WTC11 (cell line): ENCODE measurements around the gene ZFPL1. TPM values are rescaled to one million over a fixed set of nuclear protein-coding genes. Genes with fewer than 3 reads are reported as not detected.
A peak's percentile ranks its signal among the peaks of the same experiment; 100 is the strongest.

Experiments used
- ATAC-seq: fragments of 200-7000 bp; cut with Tn5 transposase; 2 replicates; pipeline ENCODE4 v1.10.0; 2021; ENCODE audit warnings: mild to moderate bottlenecking, moderate library complexity
- CTCF ChIA-PET: fragments of 300-600 bp; sonication (Branson Sonifier 250); formaldehyde crosslinking; loops from one replicate; lab custom pipeline; 2021; ENCODE audit warnings: antibody characterized with exemption; lab: Charles Lee
- POLR2A ChIA-PET: fragments of 350-600 bp; sonication (Branson Sonifier 250); formaldehyde crosslinking; loops from one replicate; lab custom pipeline; 2021; ENCODE audit warnings: antibody characterized with exemption; lab: Charles Lee
- DNase-seq: peaks from one replicate; pipeline ENCODE4 v3.0.0; 2021; ENCODE audit warnings: low spot score
- H3K27ac Mint-ChIP-seq: 2 replicates; pipeline ENCODE4 v1.8.0; 2021; ENCODE audit warnings: mixed read lengths
- H3K27me3 Mint-ChIP-seq: 2 replicates; pipeline ENCODE4 v1.8.0; 2021; ENCODE audit warnings: low read depth, mild to moderate bottlenecking, moderate library complexity, mixed read lengths
- H3K36me3 Mint-ChIP-seq: 2 replicates; pipeline ENCODE4 v1.8.0; 2021; ENCODE audit warnings: mixed read lengths
- H3K4me1 Mint-ChIP-seq: 2 replicates; pipeline ENCODE4 v1.8.0; 2022; ENCODE audit warnings: mixed read lengths
- H3K4me3 Mint-ChIP-seq: 2 replicates; pipeline ENCODE4 v1.8.0; 2021; ENCODE audit warnings: mild to moderate bottlenecking, moderate library complexity, mixed read lengths
- H3K9me3 Mint-ChIP-seq: 2 replicates; pipeline ENCODE4 v1.8.0; 2021; ENCODE audit warnings: mixed read lengths
- FOXJ3 ChIP-seq: sonication (generic); formaldehyde crosslinking; IDR thresholded peaks from 2 replicates; pipeline ENCODE4 v1.9.0; 2021; ENCODE audit warnings: missing genetic modification reagents, mild to moderate bottlenecking, borderline replicate concordance
- FOXK1 ChIP-seq: sonication (generic); formaldehyde crosslinking; IDR thresholded peaks from 2 replicates; pipeline ENCODE4 v1.8.0; 2022; ENCODE audit warnings: mild to moderate bottlenecking, moderate library complexity, missing genetic modification reagents
- FOXP1 ChIP-seq: sonication (generic); formaldehyde crosslinking; IDR thresholded peaks from 2 replicates; pipeline ENCODE4 v1.8.0; 2022; ENCODE audit warnings: missing genetic modification reagents, mild to moderate bottlenecking, moderate library complexity, borderline replicate concordance
- HMGA2 ChIP-seq: fragments of 250-450 bp; sonication (Bioruptor Pico); IDR thresholded peaks from 2 replicates; pipeline ENCODE4 v1.4.0; 2021; ENCODE audit warnings: mild to moderate bottlenecking, moderate library complexity
- IRF1 ChIP-seq: sonication (generic); formaldehyde crosslinking; IDR thresholded peaks from 2 replicates; pipeline ENCODE4 v1.8.0; 2023; ENCODE audit warnings: missing genetic modification reagents
- KAT7 ChIP-seq: sonication (generic); formaldehyde crosslinking; IDR thresholded peaks from 2 replicates; pipeline ENCODE4 v1.8.1; 2023; ENCODE audit warnings: missing genetic modification reagents, mild to moderate bottlenecking, borderline replicate concordance
- MAX ChIP-seq: sonication (generic); formaldehyde crosslinking; IDR thresholded peaks from 2 replicates; pipeline ENCODE4 v1.8.0; 2022; ENCODE audit warnings: mild to moderate bottlenecking, missing genetic modification reagents
- NFE2L1 ChIP-seq: sonication (generic); formaldehyde crosslinking; IDR thresholded peaks from 2 replicates; pipeline ENCODE4 v1.8.1; 2023; ENCODE audit warnings: missing genetic modification reagents
- NFYB ChIP-seq: sonication (generic); formaldehyde crosslinking; conservative IDR thresholded peaks from 2 replicates; pipeline ENCODE4 v1.8.0; 2022; ENCODE audit warnings: low read depth, missing genetic modification reagents
- NR1H2 ChIP-seq: sonication (generic); formaldehyde crosslinking; IDR thresholded peaks from 2 replicates; pipeline ENCODE4 v1.9.0; 2021; ENCODE audit warnings: mild to moderate bottlenecking, moderate library complexity, missing genetic modification reagents
- SMAD3 ChIP-seq: sonication (generic); formaldehyde crosslinking; IDR thresholded peaks from 2 replicates; pipeline ENCODE4 v1.8.0; 2022; ENCODE audit warnings: missing genetic modification reagents, mild to moderate bottlenecking, borderline replicate concordance
- SMAD4 ChIP-seq: sonication (generic); formaldehyde crosslinking; IDR thresholded peaks from 2 replicates; pipeline ENCODE4 v1.8.0; 2022; ENCODE audit warnings: mild to moderate bottlenecking, missing genetic modification reagents
- SP1 ChIP-seq: sonication (generic); formaldehyde crosslinking; conservative IDR thresholded peaks from 2 replicates; pipeline ENCODE4 v1.8.1; 2022; ENCODE audit warnings: missing genetic modification reagents
- STAT6 ChIP-seq: sonication (generic); formaldehyde crosslinking; conservative IDR thresholded peaks from 2 replicates; pipeline ENCODE4 v1.8.1; 2023; ENCODE audit warnings: mild to moderate bottlenecking, low read depth, missing genetic modification reagents, moderate library complexity
- TEAD1 ChIP-seq: sonication (generic); formaldehyde crosslinking; IDR thresholded peaks from 2 replicates; pipeline ENCODE4 v1.8.0; 2022; ENCODE audit warnings: mild to moderate bottlenecking, missing genetic modification reagents
- ZMAT4 ChIP-seq: fragments of 250-450 bp; sonication (Bioruptor Pico); IDR thresholded peaks from 2 replicates; pipeline ENCODE4 v1.9.0; 2021; ENCODE audit warnings: mild to moderate bottlenecking
- ZNF121 ChIP-seq: sonication (generic); formaldehyde crosslinking; IDR thresholded peaks from 2 replicates; pipeline ENCODE4 v1.8.0; 2023; ENCODE audit warnings: missing genetic modification reagents
- ZNF138 ChIP-seq: sonication (generic); formaldehyde crosslinking; conservative IDR thresholded peaks from 2 replicates; pipeline ENCODE4 v1.8.1; 2022; ENCODE audit warnings: mild to moderate bottlenecking, moderate library complexity, missing genetic modification reagents
- ZNF219 ChIP-seq: sonication (generic); formaldehyde crosslinking; IDR thresholded peaks from 2 replicates; pipeline ENCODE4 v1.8.0; 2023; ENCODE audit warnings: missing genetic modification reagents, mild to moderate bottlenecking, borderline replicate concordance
- ZNF232 ChIP-seq: sonication (generic); formaldehyde crosslinking; IDR thresholded peaks from 2 replicates; pipeline ENCODE4 v1.8.0; 2022; ENCODE audit warnings: mild to moderate bottlenecking, missing genetic modification reagents
- ZNF396 ChIP-seq: fragments of 250-450 bp; sonication (Bioruptor Pico); IDR thresholded peaks from 2 replicates; pipeline ENCODE4 v1.8.0; 2021; ENCODE audit warnings: mild to moderate bottlenecking, moderate library complexity, borderline replicate concordance
- ZNF423 ChIP-seq: fragments of 250-450 bp; sonication (Bioruptor Pico); IDR thresholded peaks from 2 replicates; pipeline ENCODE4 v2.1.2; 2022; ENCODE audit warnings: mild to moderate bottlenecking, moderate library complexity
- ZNF532 ChIP-seq: fragments of 250-450 bp; sonication (Bioruptor Pico); IDR thresholded peaks from 2 replicates; pipeline ENCODE4 v1.9.0; 2021; ENCODE audit warnings: mild to moderate bottlenecking, borderline replicate concordance
- ZNF671 ChIP-seq: fragments of 250-450 bp; sonication (Bioruptor Pico); IDR thresholded peaks from 2 replicates; pipeline ENCODE4 v1.8.0; 2021; ENCODE audit warnings: mild to moderate bottlenecking
- total RNA-seq: library from RNA; stranded (reverse); gene quantifications from 3 replicates; pipeline ENCODE4 v1.2.3, GENCODE V29; 2021
- TF ChIP-seq, protein P1 (sequence below): sonication (generic); formaldehyde crosslinking; conservative IDR thresholded peaks from 2 replicates; pipeline ENCODE4 v1.8.1; 2022; ENCODE audit warnings: mild to moderate bottlenecking, missing genetic modification reagents

ZFPL1 gene
- total RNA-seq, 1 experiment from 2014 or later, result 33.8 TPM

GRCh38 chr11:65133724-65134123 is 49.7 kb downstream of the ZFPL1 start:
- POLR2A ChIA-PET, result no interaction called here
- TF ChIP-seq NFYB (CRISPR knock-in tag), result no peak
- no peak for TF ChIP-seq ZNF532
- no peak for TF ChIP-seq ZNF396 (CRISPR knock-in tag)
- no peak for TF ChIP-seq IRF1 (CRISPR knock-in tag)
- no peak for TF ChIP-seq SMAD3 (CRISPR knock-in tag)
- TF ChIP-seq NFE2L1, result no peak
- TF ChIP-seq ZNF138 (CRISPR knock-in tag), result no peak
- no peak for TF ChIP-seq TEAD1
- TF ChIP-seq FOXJ3, result no peak
- TF ChIP-seq NR1H2 (CRISPR knock-in tag), result no peak
- no peak for TF ChIP-seq SMAD4 (CRISPR knock-in tag)
- no peak for TF ChIP-seq ZNF671 (CRISPR knock-in tag)
- TF ChIP-seq ZNF423, result no peak
- Mint-ChIP-seq H3K9me3 (no peaks in the 10 kb centered on the region), H3K27me3 (no peaks in the 10 kb centered on the region; the same call in 1 of the 2 replicates), H3K36me3 (peaks cover 15% of the 10 kb centered on the region), H3K27ac (peak overlapping the region; percentile 97), H3K4me1 (peaks cover 18% of the 10 kb centered on the region), H3K4me3 (peak overlapping the region; percentile 98)
- CTCF ChIA-PET, result interaction anchor here (2.4 to 3.7 kb wide), 4 partner anchors 11 to 48 kb away, joined by 13 to 40 read pairs (median 26); partner anchors contain the start of genes CAPN1, FAU, MRPL49 and TM7SF2
- DNase-seq (no peak), ATAC-seq (no peak)

DNA sequence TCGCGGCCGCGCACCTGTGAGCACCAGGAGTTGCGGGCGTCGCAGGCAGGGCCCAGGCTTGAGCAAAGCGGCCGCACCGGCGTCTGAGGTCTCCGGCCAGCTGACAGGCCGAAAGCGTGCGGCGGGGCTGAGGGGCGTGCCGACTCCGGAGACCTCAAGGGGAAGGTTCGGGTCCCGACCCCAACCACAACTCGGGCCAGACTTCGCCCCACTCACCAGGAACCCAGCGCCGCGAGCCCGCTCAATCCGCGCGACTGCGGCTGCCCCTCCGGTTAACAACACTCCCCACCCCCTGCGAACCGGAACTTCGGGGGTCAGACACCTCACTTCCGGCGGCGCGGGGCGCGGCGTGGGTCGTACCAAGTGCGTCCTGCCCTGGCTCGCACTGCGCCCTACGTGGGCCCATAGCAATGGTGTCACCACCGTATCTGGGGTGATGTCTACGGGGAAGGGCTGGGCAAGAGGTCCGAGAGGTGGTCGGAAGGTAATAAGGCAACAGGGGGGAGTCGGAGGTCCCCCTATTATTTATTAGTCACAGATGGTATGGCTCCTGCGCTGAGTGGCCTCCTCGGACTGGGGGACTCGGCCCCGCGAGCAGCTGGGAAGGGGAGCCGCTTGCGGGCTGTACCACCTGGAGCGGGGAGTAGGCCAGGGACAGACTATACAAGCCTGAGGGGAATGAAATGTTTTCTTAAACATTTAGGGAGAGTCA is 50.4 kb downstream of the ZFPL1 start, which contains the start of gene SYVN1:
TSS of gene SYVN1 (minus strand) at position 280 of the 712 bp plus-strand sequence. CDS start 918 bp downstream, outside the sequence.
- Mint-ChIP-seq H3K27ac (peak within 1 kb of the TSS; percentile 100), H3K36me3 (peaks cover 15% of the 10 kb centered on the region), H3K27me3 (no peaks in the 10 kb centered on the region; the same call in 1 of the 2 replicates), H3K4me3 (peak within 1 kb of the TSS; percentile 98), H3K4me1 (peaks cover 18% of the 10 kb centered on the region), H3K9me3 (no peaks in the 10 kb centered on the region)
- peak; percentile 81 for DNase-seq
- ATAC-seq, result peak; percentile 63
- POLR2A ChIA-PET, result interaction anchor here (0.8 to 2.1 kb wide), 7 partner anchors 13 to 290 kb away, joined by 3 to 20 read pairs (median 4); partner anchors contain the start of genes CAPN1, FAU, MRPL49 and TM7SF2
- CTCF ChIA-PET, result interaction anchor here (0.7 to 3.7 kb wide), 16 partner anchors 12 to 457 kb away, joined by 3 to 40 read pairs (median 6); partner anchors contain the start of genes BATF2, CAPN1, CDC42EP2 and FAU
- TF ChIP-seq HMGA2 (CRISPR knock-in tag) (peak; percentile 13; the same call in 1 of the 2 replicates), FOXK1 (CRISPR knock-in tag) (peak; percentile 92), ZNF121 (CRISPR knock-in tag) (peak; percentile 39; the same call in 1 of the 2 replicates), MAX (CRISPR knock-in tag) (peak; percentile 80; the same call in 1 of the 2 replicates), KAT7 (no peak), ZNF671 (CRISPR knock-in tag) (no peak), ZMAT4 (CRISPR knock-in tag) (no peak), IRF1 (CRISPR knock-in tag) (0 out of 2 replicates have a peak, but pooled peaks have one; percentile 69), SP1 (CRISPR knock-in tag) (peak; percentile 77), ZNF219 (CRISPR knock-in tag) (no peak), STAT6 (CRISPR knock-in tag) (no peak), ZNF423 (no peak), FOXP1 (CRISPR knock-in tag) (peak; percentile 74), ZNF232 (0 out of 2 replicates have a peak, but pooled peaks have one; percentile 2)
- TF ChIP-seq, protein P1, sequence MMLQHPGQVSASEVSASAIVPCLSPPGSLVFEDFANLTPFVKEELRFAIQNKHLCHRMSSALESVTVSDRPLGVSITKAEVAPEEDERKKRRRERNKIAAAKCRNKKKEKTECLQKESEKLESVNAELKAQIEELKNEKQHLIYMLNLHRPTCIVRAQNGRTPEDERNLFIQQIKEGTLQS, result no peak
